GM18867 (cell line): ENCODE results near the gene OR2H2.

ENCODE experiments used
- ATAC-seq: cut with Tn5 transposase; IDR thresholded peaks from one replicate; pipeline ENCODE4 v1.9.1; 2021; ENCODE audit warnings: mild to moderate bottlenecking, moderate library complexity; ENCODE audit not compliant: unreplicated experiment

The OR2H2 gene

GRCh38 chr6:29628419-29629281 is 43.7 kb downstream of the OR2H2 start:
- no peak for ATAC-seq

GRCh38 chr6:29629571-29629970 is 44.6 kb downstream of the OR2H2 start:
- ATAC-seq = no peak

- ATAC-seq = no peak
These were observed 45.4 kb downstream of the OR2H2 start for GRCh38 chr6:29630315-29630714.

- ATAC-seq = no peak
These were observed 46.4 kb downstream of the OR2H2 start for GRCh38 chr6:29631209-29631810.

- ATAC-seq = peak; percentile 36
These were observed 47.2 kb downstream of the OR2H2 start for GRCh38 chr6:29631860-29632731.

- peak; percentile 68 for ATAC-seq
These were observed 48.0 kb downstream of the OR2H2 start, which contains the start of gene GABBR1 for GRCh38 chr6:29632789-29633533. Gene GABBR1 (minus strand): TSS chr6:29633183. CDS start chr6:29632385, 798 bp downstream.

- no peak for ATAC-seq
These were observed 48.6 kb downstream of the OR2H2 start for GRCh38 chr6:29633534-29633905.

GRCh38 chr6:29637247-29637646 is 52.3 kb downstream of the OR2H2 start:
- ATAC-seq = no peak
